AG04450 (cell line): ENCODE data around the gene DYNC1I1. TPM values are rescaled to one million over a fixed set of nuclear protein-coding genes. Genes with fewer than 3 reads are reported as not detected.

Experiments used
- CTCF ChIA-PET: fragments of 300-600, 350-600 bp; formaldehyde crosslinking; extraction: SDS; loops from one replicate; lab custom pipeline; 2022; ENCODE audit warnings: antibody characterized with exemption, inconsistent platforms; lab: Charles Lee
- POLR2A ChIA-PET: fragments of 350-600 bp; formaldehyde crosslinking; extraction: SDS; loops from one replicate; lab custom pipeline; 2021; ENCODE audit warnings: antibody characterized with exemption, inconsistent platforms; lab: Yijun Ruan, JAX
- DNase-seq: peaks from one replicate; pipeline ENCODE4 v3.0.0-alpha.2; 2011; ENCODE audit warnings: low read depth, low spot score
- H3K27ac ChIP-seq: one replicate; pipeline ENCODE4 v1.5.1; 2012; ENCODE audit warnings: low read depth, low read length, control low read depth
- H3K27me3 ChIP-seq: one replicate; pipeline ENCODE4 v1.6.0; 2012; ENCODE audit warnings: low read length; ENCODE audit not compliant: control insufficient read depth, insufficient read depth
- H3K4me3 ChIP-seq: 2 replicates; pipeline ENCODE4 v1.5.1; 2011; ENCODE audit warnings: mild to moderate bottlenecking, low read depth, low read length, control low read depth
- H3K9me3 ChIP-seq: 2 replicates; pipeline ENCODE4 v1.5.1; 2012; ENCODE audit warnings: low read length; ENCODE audit not compliant: control insufficient read depth, insufficient read depth
- polyA plus RNA-seq: library from polyadenylated mRNA; depleted of rRNA; stranded (reverse); fragments of >200 nt; gene quantifications from 2 replicates; pipeline ENCODE4 v1.2.3, GENCODE V29; 2011
- TF ChIP-seq, protein P1 (sequence below): IDR thresholded peaks from 2 replicates; pipeline ENCODE4 v1.5.1; 2011; ENCODE audit warnings: low read depth, low read length, control low read depth, inconsistent platforms

DYNC1I1 gene
- polyA plus RNA-seq, 1 experiment = 0.06 TPM

DNA sequence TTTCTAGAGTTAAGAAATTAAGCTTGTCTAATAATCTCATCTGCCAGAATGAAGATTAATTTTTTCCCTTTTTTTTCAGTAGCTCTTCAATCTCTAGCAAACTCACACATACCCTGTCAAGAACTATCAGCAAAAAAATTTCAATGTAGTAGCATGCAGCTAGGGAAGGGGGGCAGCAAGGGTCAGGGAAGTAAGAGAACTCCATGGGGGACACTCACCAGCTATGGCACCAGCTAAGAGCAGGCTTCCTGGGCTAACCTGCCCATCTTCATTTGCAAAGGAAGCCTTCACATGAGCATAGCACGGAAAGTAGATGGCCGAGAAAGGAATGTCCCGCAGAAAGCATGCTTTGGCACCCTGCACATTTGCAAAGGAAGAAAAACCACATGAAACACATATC lies 359.2 kb downstream of the DYNC1I1 start:
- no peak overlapping the region for H3K4me3 ChIP-seq
- POLR2A ChIA-PET = no interaction called here
- DNase-seq = no peak
- TF ChIP-seq, protein P1, sequence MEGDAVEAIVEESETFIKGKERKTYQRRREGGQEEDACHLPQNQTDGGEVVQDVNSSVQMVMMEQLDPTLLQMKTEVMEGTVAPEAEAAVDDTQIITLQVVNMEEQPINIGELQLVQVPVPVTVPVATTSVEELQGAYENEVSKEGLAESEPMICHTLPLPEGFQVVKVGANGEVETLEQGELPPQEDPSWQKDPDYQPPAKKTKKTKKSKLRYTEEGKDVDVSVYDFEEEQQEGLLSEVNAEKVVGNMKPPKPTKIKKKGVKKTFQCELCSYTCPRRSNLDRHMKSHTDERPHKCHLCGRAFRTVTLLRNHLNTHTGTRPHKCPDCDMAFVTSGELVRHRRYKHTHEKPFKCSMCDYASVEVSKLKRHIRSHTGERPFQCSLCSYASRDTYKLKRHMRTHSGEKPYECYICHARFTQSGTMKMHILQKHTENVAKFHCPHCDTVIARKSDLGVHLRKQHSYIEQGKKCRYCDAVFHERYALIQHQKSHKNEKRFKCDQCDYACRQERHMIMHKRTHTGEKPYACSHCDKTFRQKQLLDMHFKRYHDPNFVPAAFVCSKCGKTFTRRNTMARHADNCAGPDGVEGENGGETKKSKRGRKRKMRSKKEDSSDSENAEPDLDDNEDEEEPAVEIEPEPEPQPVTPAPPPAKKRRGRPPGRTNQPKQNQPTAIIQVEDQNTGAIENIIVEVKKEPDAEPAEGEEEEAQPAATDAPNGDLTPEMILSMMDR = no peak
- CTCF ChIA-PET = no interaction called here
- no peaks in the 10 kb centered on the region for H3K9me3 ChIP-seq
- H3K27ac ChIP-seq = no peak overlapping the region
- no peaks in the 10 kb centered on the region for H3K27me3 ChIP-seq

DNA sequence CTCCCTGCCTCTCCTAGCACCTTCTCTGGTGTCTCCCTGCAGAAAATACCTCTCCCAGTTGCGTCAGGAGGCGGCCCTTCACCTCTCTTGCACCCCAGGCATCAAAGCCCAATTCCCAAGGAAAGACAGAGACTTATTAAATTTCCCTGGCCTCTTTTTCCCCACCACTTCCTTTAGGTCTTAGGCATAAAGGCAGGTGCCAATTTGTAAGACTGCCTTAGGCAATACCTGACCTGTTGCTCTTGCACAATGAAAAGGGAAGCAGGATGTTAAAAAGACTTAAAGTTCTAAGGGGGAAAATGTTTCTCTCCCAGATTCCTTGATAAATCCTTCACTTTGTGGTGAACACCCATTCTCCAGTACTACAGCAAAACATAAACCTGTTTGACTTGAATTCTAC lies 362.9 kb downstream of the DYNC1I1 start:
- no peak for DNase-seq
- Histone ChIP-seq H3K4me3 (no peak overlapping the region), H3K27me3 (no peaks in the 10 kb centered on the region), H3K9me3 (no peaks in the 10 kb centered on the region), H3K27ac (no peak overlapping the region)
- ChIA-PET CTCF (no interaction called here), POLR2A (no interaction called here)
- TF ChIP-seq, protein P1 = no peak

DNA sequence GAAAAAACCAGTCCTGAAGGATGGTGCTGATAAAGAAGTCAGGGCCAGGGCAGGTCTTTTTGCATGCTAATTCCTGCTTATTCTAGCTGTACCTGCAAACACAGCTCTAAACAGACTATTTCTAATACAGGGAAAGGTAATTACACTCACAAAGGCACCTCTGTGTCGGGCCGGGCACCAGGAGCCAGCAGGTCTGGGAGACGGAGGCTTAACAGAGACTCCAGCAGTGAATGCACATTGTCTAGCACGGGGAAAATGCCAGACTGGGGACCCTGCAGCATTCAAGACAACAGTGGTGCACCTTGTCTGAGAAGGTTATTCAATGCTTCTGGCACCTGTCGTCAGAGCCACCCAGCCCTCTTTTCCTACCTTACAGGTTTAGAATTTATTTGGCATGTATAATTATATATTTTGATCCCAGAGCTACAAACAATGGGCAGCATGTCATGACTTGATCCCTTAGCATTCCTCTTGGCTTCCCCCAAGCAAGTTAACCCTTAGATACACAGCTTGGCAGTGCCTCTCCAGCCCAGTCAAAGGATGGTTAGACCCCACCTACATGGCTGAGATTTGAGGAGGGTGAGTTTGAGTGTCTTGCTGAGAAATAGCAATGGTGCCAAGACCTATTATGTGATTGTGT lies 364.4 kb downstream of the DYNC1I1 start:
- ChIA-PET CTCF (no interaction called here), POLR2A (no interaction called here)
- DNase-seq = no peak
- H3K27me3 ChIP-seq = no peaks in the 10 kb centered on the region
- H3K4me3 ChIP-seq = no peak overlapping the region
- H3K9me3 ChIP-seq = no peaks in the 10 kb centered on the region
- no peak overlapping the region for H3K27ac ChIP-seq
- TF ChIP-seq, protein P1 = no peak

DNA sequence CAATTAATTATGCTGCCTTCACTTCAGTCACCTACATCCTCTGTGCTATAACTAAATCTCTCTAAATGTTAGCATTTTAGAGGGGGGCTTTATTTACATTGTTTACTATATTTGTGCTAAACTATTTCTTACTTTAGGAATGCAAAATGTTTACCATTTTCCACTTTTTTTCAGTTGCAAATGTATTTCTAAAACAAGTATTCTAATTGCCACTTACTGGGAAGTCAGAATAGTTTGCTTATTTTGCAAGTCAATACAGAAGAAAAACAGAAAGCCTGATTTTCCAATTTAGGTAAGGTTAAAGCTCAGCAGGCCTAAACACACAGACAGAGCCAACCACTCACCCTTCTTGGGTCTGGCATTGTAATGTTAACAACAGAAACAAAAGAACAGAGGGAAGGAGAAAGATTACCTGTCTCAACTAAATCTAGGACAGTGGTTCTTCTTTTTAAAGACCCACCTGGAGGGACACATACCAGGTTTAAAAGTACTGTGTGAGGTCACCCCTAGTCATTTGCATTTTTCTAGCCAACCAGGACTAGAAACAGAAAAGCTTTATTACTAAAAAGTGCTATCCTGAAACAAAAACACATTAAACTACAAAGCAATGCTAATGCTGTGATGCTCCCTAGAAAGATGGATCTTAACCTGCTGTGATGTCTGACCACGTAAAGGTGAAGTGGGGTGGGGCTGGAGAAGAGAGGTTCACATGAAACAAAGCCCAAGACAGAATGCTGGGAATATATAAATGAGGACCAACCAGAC lies 371.3 kb downstream of the DYNC1I1 start:
- POLR2A ChIA-PET = no interaction called here
- Histone ChIP-seq H3K27ac (no peak overlapping the region), H3K4me3 (no peak overlapping the region), H3K27me3 (no peaks in the 10 kb centered on the region), H3K9me3 (no peaks in the 10 kb centered on the region)
- TF ChIP-seq, protein P1 = no peak
- CTCF ChIA-PET = interaction anchor here (1.2 kb wide), 1 partner anchor 16 kb away, joined by 3 read pairs; no protein-coding TSS in a partner anchor
- no peak for DNase-seq

DNA sequence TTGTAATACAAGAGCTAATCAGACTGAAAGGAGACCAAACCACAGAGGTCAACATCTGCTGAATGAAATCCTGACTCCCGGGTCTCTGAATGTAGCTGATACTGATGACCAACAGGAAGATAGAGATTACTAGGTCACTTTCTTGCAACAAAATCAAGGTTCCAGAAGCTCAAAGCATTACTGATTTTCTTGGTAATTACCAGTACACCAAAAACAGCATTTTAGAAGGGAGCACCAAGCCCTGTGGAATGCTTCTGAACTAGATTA lies 371.8 kb downstream of the DYNC1I1 start:
- no peaks in the 10 kb centered on the region for H3K27me3 ChIP-seq
- CTCF ChIA-PET = interaction anchor here (1.2 kb wide), 1 partner anchor 17 kb away, joined by 3 read pairs; no protein-coding TSS in a partner anchor
- H3K4me3 ChIP-seq = no peak overlapping the region
- POLR2A ChIA-PET = no interaction called here
- no peak overlapping the region for H3K27ac ChIP-seq
- TF ChIP-seq, protein P1 = no peak
- no peaks in the 10 kb centered on the region for H3K9me3 ChIP-seq
- DNase-seq = no peak
